ENCODE data around the gene SLC13A4. TPM values are rescaled to one million over a fixed set of nuclear protein-coding genes. Genes with fewer than 3 reads are reported as not detected.
"Not testable (repeated sequence)": the region's sequence is repeated elsewhere in the genome, so short reads cannot be mapped to it uniquely, and the experiment has no call there.

The SLC13A4 gene
- total RNA-seq, 3 donors from 2014 or later: 0.29 to 0.32 TPM; not detected in 1

DNA sequence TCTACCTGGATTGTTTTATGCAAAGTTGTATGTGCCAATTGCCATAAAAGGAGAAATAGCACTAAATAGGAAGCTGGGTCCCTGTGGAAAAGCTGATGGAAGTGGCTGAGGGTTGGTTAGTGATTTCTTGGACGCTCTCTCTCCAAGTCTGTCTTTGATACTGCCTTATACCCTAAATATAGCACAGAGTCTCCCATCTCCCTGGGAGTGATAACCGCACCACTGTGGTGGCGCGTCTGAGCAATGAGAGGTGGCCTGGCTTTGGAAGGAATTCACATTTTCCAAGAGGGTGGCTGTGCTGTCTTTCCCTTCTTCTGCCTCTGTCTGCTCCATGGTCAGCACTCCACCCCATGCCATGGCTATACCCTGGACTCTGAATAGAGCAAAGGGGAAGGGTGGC is 34.4 kb downstream of the SLC13A4 start:
- H3K36me3 ChIP-seq: no peaks in the 10 kb centered on the region
- H3K27ac ChIP-seq: no peak overlapping the region
- intact Hi-C loops (cut with DNase I; ENCODE audit: low total_unique reads): loop anchor here (2.0 kb wide), 1 partner anchor 75 kb away; no protein-coding TSS in a partner anchor
- no peak for DNase-seq (ENCODE audit: low spot score in 2 of 2)
- H3K4me3 ChIP-seq: no peak overlapping the region
- no peaks in the 10 kb centered on the region for H3K9me3 ChIP-seq
- TF ChIP-seq, protein P1, sequence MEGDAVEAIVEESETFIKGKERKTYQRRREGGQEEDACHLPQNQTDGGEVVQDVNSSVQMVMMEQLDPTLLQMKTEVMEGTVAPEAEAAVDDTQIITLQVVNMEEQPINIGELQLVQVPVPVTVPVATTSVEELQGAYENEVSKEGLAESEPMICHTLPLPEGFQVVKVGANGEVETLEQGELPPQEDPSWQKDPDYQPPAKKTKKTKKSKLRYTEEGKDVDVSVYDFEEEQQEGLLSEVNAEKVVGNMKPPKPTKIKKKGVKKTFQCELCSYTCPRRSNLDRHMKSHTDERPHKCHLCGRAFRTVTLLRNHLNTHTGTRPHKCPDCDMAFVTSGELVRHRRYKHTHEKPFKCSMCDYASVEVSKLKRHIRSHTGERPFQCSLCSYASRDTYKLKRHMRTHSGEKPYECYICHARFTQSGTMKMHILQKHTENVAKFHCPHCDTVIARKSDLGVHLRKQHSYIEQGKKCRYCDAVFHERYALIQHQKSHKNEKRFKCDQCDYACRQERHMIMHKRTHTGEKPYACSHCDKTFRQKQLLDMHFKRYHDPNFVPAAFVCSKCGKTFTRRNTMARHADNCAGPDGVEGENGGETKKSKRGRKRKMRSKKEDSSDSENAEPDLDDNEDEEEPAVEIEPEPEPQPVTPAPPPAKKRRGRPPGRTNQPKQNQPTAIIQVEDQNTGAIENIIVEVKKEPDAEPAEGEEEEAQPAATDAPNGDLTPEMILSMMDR (IDR thresholded peaks at IDR 0.05): no peak
- TF ChIP-seq POLR2AphosphoS5 (IDR thresholded peaks at IDR 0.05) (no peak), POLR2A (IDR thresholded peaks at IDR 0.05) (no peak)
- no peaks in the 10 kb centered on the region for H3K27me3 ChIP-seq
- no peaks in the 10 kb centered on the region for H3K4me1 ChIP-seq

DNA sequence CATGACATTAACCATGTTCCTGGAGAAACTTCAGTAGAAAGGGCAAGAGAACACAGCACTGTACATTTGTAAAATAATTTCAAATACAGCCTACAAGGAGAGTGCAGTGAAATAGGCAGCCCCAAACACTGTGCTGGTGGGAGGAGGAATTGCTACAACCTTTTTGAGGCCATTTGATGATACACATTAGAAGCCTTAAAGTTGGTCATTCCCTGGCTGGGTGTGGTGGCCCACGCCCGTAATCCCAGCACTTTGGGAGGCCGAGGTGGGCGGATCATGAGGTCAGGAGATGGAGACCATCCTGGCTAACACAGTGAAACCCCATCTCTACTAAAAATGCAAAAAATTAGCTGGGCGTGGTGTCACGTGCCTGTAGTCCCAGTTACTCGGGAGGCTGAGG is 35.4 kb downstream of the SLC13A4 start:
- not testable (repeated sequence) for H3K27ac ChIP-seq; H3K4me1 ChIP-seq; H3K36me3 ChIP-seq; H3K9me3 ChIP-seq; H3K27me3 ChIP-seq; DNase-seq (ENCODE audit: low spot score in 2 of 2); H3K4me3 ChIP-seq
- intact Hi-C loops (cut with DNase I; ENCODE audit: low total_unique reads): loop anchor here (2.0 kb wide), 1 partner anchor 74 kb away; no protein-coding TSS in a partner anchor

DNA sequence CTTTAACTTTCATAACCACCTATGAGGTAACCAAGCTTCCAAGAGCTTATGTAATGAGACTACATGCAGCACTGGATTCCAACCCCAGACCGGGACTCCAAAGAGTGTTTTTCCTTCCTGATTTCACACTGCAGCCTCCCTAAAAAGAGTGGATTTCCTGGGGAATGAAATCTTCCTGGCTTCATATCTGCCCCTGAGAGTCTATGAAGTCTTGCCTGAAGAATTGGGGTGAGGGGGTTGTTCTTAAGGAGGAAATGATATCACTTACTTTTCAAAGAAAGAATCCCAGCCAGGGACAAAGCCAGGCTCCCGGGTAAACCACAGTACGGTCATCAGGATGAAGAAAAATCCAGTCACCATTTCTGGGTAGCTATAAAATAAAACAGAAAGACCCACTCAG is 35.9 kb downstream of the SLC13A4 start:
- TF ChIP-seq POLR2AphosphoS5 (IDR thresholded peaks at IDR 0.05) (no peak), POLR2A (IDR thresholded peaks at IDR 0.05) (no peak)
- H3K9me3 ChIP-seq: no peaks in the 10 kb centered on the region
- no peaks in the 10 kb centered on the region for H3K36me3 ChIP-seq

GRCh38 chr7:135690566-135690965 is 37.4 kb downstream of the SLC13A4 start:
- intact Hi-C loops (cut with DNase I; ENCODE audit: low total_unique reads): no loop called here
- H3K9me3 ChIP-seq: no peaks in the 10 kb centered on the region
- no peaks in the 10 kb centered on the region for H3K4me1 ChIP-seq
- H3K27me3 ChIP-seq: no peaks in the 10 kb centered on the region
- no peak overlapping the region for H3K4me3 ChIP-seq
- H3K36me3 ChIP-seq: no peaks in the 10 kb centered on the region
- no peak overlapping the region for H3K27ac ChIP-seq
- TF ChIP-seq, protein P1 (IDR thresholded peaks at IDR 0.05): no peak
- TF ChIP-seq POLR2AphosphoS5 (IDR thresholded peaks at IDR 0.05): no peak
- DNase-seq (ENCODE audit: low spot score in 2 of 2): no peak

More for the DNA sequence above, 35.9 kb downstream of the SLC13A4 start:
- no peak for DNase-seq (ENCODE audit: low spot score in 2 of 2)
- H3K27ac ChIP-seq: no peak overlapping the region
- H3K4me3 ChIP-seq: no peak overlapping the region
- intact Hi-C loops (cut with DNase I; ENCODE audit: low total_unique reads): loop anchor here (2.0 kb wide), 1 partner anchor 73 kb away; no protein-coding TSS in a partner anchor
- no peaks in the 10 kb centered on the region for H3K4me1 ChIP-seq
- no peaks in the 10 kb centered on the region for H3K27me3 ChIP-seq

- no peak for TF ChIP-seq POLR2AphosphoS5 (IDR thresholded peaks at IDR 0.05)
- TF ChIP-seq, protein P1 (IDR thresholded peaks at IDR 0.05): no peak
- TF ChIP-seq POLR2A (IDR thresholded peaks at IDR 0.05): no peak
- no peaks in the 10 kb centered on the region for H3K36me3 ChIP-seq
- H3K4me3 ChIP-seq: no peak overlapping the region
- H3K27ac ChIP-seq: no peak overlapping the region
- no peak for DNase-seq (ENCODE audit: low spot score in 2 of 2)
- intact Hi-C loops (cut with DNase I; ENCODE audit: low total_unique reads): no loop called here
- no peaks in the 10 kb centered on the region for H3K27me3 ChIP-seq
- H3K4me1 ChIP-seq: peaks cover 0 to 7% of the 10 kb centered on the region in 2 donors
- no peaks in the 10 kb centered on the region for H3K9me3 ChIP-seq
Observed at GRCh38 chr7:135687466-135687865, 40.5 kb downstream of the SLC13A4 start.

DNA sequence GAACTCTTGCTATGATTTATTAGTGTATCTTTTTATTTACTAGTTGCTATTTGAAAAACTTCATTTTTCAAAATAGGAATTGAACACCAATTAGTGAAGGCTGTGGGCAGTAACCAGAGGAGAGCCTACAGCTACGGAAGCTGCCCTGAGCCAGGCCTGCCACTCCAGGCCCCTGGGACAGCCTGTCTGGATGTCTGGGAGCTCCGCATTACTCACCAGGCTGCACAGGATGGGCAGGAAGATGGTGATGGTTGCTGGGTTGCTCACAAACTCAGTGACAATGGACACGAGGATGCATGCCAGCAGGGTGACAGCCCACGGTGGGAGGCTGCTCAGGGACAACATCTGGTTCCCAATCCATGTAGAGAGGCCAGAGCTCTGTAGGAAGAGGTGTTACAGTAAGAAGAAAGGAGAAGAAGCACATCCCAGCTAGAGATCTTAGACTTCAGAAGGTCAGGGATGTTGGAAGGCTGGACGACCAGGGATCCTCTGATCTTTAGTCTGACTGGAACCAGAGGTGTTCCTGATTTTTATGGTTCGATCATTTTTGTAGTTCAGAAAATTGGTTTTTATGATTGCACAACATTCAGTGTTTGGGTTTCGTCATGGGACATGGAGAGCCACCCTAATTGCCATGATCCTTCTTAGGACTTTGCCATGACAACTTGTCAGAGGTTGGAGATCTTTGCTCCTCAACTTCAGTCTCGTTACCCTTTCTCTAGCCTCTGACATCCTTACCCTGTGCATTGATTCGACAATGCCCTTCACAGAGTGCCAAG is 42.5 kb downstream of the SLC13A4 start:
- H3K27ac ChIP-seq: no peak overlapping the region
- no peaks in the 10 kb centered on the region for H3K9me3 ChIP-seq
- TF ChIP-seq, protein P1 (IDR thresholded peaks at IDR 0.05): no peak
- no peak for TF ChIP-seq POLR2A (IDR thresholded peaks at IDR 0.05)
- TF ChIP-seq POLR2AphosphoS5 (IDR thresholded peaks at IDR 0.05): no peak
- no peaks in the 10 kb centered on the region for H3K27me3 ChIP-seq
- intact Hi-C loops (cut with DNase I; ENCODE audit: low total_unique reads): no loop called here
- no peaks in the 10 kb centered on the region for H3K36me3 ChIP-seq
- H3K4me1 ChIP-seq: peaks cover 0 to 7% of the 10 kb centered on the region in 2 donors
- no peak overlapping the region for H3K4me3 ChIP-seq
- no peak for DNase-seq (ENCODE audit: low spot score in 2 of 2)

Data from breast epithelium (tissue), 4 donors.